ENCODE results near the gene THADA.
"Not testable (repeated sequence)": the region's sequence is repeated elsewhere in the genome, so short reads cannot be mapped to it uniquely, and the experiment has no call there.

The THADA gene

GRCh38 chr2:43391201-43391877 lies 204.5 kb downstream of the THADA start:
- DNase-seq (ENCODE audit: low read depth in 2 of 2, low spot score in 1 of 2): no peak

DNA sequence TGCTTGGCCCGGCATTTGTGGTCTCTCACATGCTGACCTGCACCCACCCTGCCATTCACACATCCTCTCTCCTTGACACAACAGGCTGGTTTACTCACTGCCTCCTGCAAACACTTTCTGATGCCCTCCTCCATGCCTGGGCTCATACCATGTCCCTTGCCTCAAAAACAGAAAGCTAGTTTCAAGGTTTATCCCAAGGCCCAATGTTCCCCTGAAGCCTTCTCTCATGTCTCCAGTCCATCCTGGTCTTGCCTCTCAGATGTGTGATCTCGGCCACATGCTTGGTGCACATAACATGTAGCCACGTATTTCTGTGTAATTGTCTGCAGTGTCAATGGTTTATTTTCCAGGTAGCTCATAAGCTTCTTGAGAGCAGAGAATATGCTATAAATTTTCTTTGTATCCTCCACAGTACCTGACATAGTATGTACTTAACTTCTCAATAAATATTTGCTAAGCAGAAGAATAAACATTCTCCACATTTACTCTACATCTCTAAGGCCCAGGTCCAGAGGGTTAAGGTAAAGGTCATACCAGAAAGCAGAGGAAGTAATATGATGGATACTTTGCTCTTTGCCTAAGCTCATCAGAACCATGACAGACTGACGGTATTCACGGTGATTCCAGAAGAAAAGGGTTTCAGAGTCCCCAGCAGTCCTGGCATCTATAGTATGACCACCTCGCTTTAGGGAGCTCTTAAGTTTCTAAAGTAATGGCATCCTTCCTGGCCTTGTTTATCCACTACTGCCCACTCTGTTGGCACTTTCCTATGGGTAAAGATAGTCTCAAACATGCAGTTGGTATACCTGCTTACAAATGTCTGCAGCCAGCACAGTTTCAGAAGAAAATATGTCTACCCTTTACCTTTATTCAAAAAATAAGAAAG lies 206.0 kb downstream of the THADA start:
- no peak for DNase-seq (ENCODE audit: low read depth in 2 of 2, low spot score in 1 of 2)

- no peak for DNase-seq (ENCODE audit: low read depth in 2 of 2, low spot score in 1 of 2)
Observed at GRCh38 chr2:43388371-43388770, 207.5 kb downstream of the THADA start.

GRCh38 chr2:43387092-43388062 lies 208.5 kb downstream of the THADA start:
- DNase-seq (ENCODE audit: low read depth in 2 of 2, low spot score in 1 of 2): no peak

DNA sequence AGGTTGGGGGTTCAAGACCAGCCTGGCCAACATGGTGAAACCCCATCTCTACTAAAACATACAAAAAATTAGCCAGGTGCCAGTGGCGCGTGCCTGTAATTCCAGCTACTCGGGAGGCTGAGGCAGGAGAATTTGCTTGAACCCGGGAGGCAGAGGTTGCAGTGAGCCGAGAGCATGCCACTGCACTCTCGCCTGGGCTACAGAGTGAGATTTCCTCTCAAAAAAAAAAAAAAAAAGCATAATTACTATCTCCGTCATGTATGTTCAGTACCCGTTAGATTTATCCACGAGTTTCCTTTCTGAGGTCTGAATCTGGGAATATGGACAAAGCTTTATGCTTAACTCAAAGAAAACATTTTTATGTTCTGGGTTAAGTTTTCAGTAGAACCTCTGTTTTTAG lies 209.2 kb downstream of the THADA start:
- not testable (repeated sequence) for DNase-seq (ENCODE audit: low read depth in 2 of 2, low spot score in 1 of 2)

DNA sequence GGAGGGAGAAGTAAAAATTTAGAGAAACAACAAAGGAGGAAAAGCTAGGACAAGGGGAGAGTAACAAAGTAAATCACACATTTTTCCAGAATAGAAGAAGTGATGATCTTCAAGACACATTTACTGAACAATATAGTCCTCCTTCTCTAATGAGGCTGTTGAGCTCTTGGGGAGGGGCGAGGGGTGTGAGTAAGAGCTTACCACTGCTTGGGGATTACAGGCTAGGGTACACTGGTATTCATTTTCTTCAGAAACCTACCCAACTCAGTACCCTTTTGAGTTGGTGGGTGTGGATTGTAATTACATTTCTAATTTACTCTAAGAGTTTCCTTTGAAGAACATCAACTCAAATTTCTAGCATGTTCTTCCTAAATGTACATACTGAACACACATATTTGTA lies 211.7 kb downstream of the THADA start:
- DNase-seq (ENCODE audit: low read depth in 2 of 2, low spot score in 1 of 2): no peak

- DNase-seq (ENCODE audit: low read depth in 2 of 2, low spot score in 1 of 2): no peak
Observed at GRCh38 chr2:43383533-43383932, 212.3 kb downstream of the THADA start.

- no peak for DNase-seq (ENCODE audit: low read depth in 2 of 2, low spot score in 1 of 2)
Observed at GRCh38 chr2:43379494-43379893, 216.3 kb downstream of the THADA start.

DNA sequence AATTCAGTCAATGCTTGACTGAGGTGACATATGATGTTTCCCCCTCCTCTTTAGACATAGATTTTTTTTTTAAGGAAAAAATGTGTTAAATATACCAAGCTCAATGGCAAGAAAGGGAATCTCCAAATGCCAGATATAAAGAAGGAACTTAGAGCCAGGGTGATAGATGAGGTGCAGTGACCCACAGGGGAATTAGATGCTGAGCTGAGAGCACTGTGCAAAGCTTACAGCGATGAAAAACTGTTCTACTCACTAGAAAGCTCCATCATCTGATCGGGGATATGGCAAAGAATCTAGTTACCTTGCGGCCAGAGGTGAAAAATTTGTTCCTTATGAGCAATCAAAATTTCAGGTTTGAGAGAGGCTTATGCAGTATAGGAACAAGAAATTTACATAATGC lies 218.5 kb downstream of the THADA start:
- DNase-seq (ENCODE audit: low read depth in 2 of 2, low spot score in 1 of 2): no peak

- DNase-seq (ENCODE audit: low read depth in 2 of 2, low spot score in 1 of 2): no peak
Observed at GRCh38 chr2:43376523-43377198, 219.2 kb downstream of the THADA start.

GRCh38 chr2:43375746-43376522 lies 219.9 kb downstream of the THADA start:
- DNase-seq (ENCODE audit: low read depth in 2 of 2, low spot score in 1 of 2): no peak

GRCh38 chr2:43372416-43373081 lies 223.3 kb downstream of the THADA start:
- DNase-seq (ENCODE audit: low read depth in 2 of 2, low spot score in 1 of 2): no peak

- no peak for DNase-seq (ENCODE audit: low read depth in 2 of 2, low spot score in 1 of 2)
Observed at GRCh38 chr2:43370705-43371104, 225.1 kb downstream of the THADA start.

DNA sequence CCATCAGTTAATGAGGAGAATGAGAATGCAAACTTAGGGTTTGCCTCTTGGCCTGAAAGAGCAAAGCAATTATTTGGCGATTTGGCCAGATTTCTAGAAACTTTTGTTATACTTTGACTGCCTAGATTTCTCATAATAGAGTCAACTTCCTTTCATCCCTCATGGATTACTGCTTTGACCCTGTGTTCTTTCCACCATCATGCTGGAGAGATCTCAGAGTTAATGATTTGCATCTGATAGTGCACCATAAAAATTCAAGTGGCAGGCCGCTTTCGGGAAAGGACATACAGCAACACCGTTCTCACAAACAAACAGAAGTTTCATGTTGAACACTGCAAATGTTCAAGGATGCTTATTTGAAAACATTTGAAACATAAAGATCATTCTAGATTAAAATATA lies 225.7 kb downstream of the THADA start:
- DNase-seq (ENCODE audit: low read depth in 2 of 2, low spot score in 1 of 2): no peak

GRCh38 chr2:43368483-43369385 lies 227.1 kb downstream of the THADA start:
- no peak for DNase-seq (ENCODE audit: low read depth in 2 of 2, low spot score in 1 of 2)

GRCh38 chr2:43367012-43367782 lies 228.6 kb downstream of the THADA start:
- DNase-seq (ENCODE audit: low read depth in 2 of 2, low spot score in 1 of 2): no peak

DNA sequence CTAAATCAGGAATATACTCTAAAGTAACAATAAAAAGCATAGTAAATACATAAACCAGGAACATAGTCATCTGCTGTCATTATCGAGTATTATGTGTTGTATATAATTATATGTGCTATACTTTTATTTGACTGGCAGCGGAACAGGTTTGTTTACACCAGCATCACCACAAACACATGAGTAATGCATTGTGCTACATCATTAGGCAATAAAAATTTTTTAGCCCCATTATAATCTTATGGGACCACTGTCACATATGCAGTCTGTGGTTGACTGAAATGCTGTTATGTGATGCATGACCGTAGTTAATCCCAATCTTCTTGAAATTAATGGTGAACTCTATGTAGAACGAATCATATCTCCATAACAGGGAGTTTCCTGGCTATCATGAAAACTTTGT lies 232.7 kb downstream of the THADA start:
- no peak for DNase-seq (ENCODE audit: low read depth in 2 of 2, low spot score in 1 of 2)

- no peak for DNase-seq (ENCODE audit: low read depth in 2 of 2, low spot score in 1 of 2)
Observed at GRCh38 chr2:43361286-43361685, 234.6 kb downstream of the THADA start.

All from stimulated activated CD8-positive, alpha-beta memory T cell treated with anti-CD3 and anti-CD28 coated beads, Interleukin-4, amount 100 ng/mL, for 1 hour (primary cell).